ENCODE results near the gene ABL1.

ABL1 gene

GRCh38 chr9:130918826-130919558 is 83.9 kb downstream of the ABL1 start:
- DNase-seq (ENCODE audit: low spot score in 2 of 2) = no peak
- in situ Hi-C loops (cut with MboI; ENCODE audit: low sequenced_read_pairs) = no loop called here
- Histone ChIP-seq H3K4me3 (no peak overlapping the region), H3K9me3 (no peaks in the 10 kb centered on the region), H3K27me3 (ENCODE audit: low read depth) (peaks cover 39% of the 10 kb centered on the region), H3K36me3 (replicated peaks) (no peaks in the 10 kb centered on the region), H3K4me1 (no peaks in the 10 kb centered on the region)

GRCh38 chr9:130919559-130920145 is 84.6 kb downstream of the ABL1 start:
- H3K9me3 ChIP-seq = no peaks in the 10 kb centered on the region
- H3K4me3 ChIP-seq = no peak overlapping the region
- in situ Hi-C loops (cut with MboI; ENCODE audit: low sequenced_read_pairs) = no loop called here
- no peaks in the 10 kb centered on the region for H3K36me3 ChIP-seq (replicated peaks)
- H3K27me3 ChIP-seq (ENCODE audit: low read depth) = peaks cover 41% of the 10 kb centered on the region
- H3K4me1 ChIP-seq = no peaks in the 10 kb centered on the region
- no peak for DNase-seq (ENCODE audit: low spot score in 2 of 2)

GRCh38 chr9:130920233-130920632 is 85.2 kb downstream of the ABL1 start:
- in situ Hi-C loops (cut with MboI; ENCODE audit: low sequenced_read_pairs) = no loop called here
- Histone ChIP-seq H3K4me3 (no peak overlapping the region), H3K27me3 (ENCODE audit: low read depth) (peaks cover 47% of the 10 kb centered on the region), H3K36me3 (replicated peaks) (no peaks in the 10 kb centered on the region), H3K9me3 (no peaks in the 10 kb centered on the region), H3K4me1 (no peaks in the 10 kb centered on the region)
- no peak for DNase-seq (ENCODE audit: low spot score in 2 of 2)

DNA sequence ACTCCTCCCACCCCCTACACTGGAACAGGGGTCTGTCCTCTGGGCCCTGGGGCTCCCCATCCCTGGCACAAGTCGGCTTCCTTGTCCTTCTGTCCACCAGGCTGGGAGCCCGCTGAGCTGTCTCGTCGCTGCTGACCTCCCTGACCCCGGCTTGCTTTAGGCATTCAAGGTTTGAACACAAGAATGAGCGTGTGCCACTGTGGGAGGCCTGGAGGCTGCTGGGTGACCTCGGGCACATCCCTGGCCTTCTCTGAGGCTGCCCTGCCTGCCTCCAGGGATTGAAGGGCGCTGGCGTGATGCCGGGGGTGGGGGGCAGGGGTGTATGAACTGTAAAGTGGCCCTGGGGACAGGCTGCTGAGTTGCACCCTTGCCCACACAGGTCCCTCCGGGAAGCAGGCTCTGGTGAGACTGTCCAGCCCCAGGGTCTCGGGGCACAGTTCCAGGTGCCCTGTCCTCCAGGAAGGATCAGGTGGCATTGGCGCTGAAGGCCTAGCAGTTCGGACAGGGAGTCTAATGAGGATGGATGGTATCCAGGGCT is 85.8 kb downstream of the ABL1 start:
- peaks cover 48% of the 10 kb centered on the region for H3K27me3 ChIP-seq (ENCODE audit: low read depth)
- in situ Hi-C loops (cut with MboI; ENCODE audit: low sequenced_read_pairs) = no loop called here
- H3K4me1 ChIP-seq = no peaks in the 10 kb centered on the region
- no peak overlapping the region for H3K4me3 ChIP-seq
- H3K36me3 ChIP-seq (replicated peaks) = no peaks in the 10 kb centered on the region
- no peak for DNase-seq (ENCODE audit: low spot score in 2 of 2)
- H3K9me3 ChIP-seq = no peaks in the 10 kb centered on the region

GRCh38 chr9:130921300-130921988 is 86.4 kb downstream of the ABL1 start:
- Histone ChIP-seq H3K27me3 (ENCODE audit: low read depth) (peaks cover 53% of the 10 kb centered on the region), H3K4me3 (no peak overlapping the region), H3K36me3 (replicated peaks) (no peaks in the 10 kb centered on the region), H3K9me3 (no peaks in the 10 kb centered on the region), H3K4me1 (no peaks in the 10 kb centered on the region)
- in situ Hi-C loops (cut with MboI; ENCODE audit: low sequenced_read_pairs) = no loop called here
- DNase-seq (ENCODE audit: low spot score in 2 of 2) = no peak

- H3K4me3 ChIP-seq = no peak overlapping the region
- H3K4me1 ChIP-seq = no peaks in the 10 kb centered on the region
- H3K36me3 ChIP-seq (replicated peaks) = no peaks in the 10 kb centered on the region
- in situ Hi-C loops (cut with MboI; ENCODE audit: low sequenced_read_pairs) = no loop called here
- no peak for DNase-seq (ENCODE audit: low spot score in 2 of 2)
- peaks cover 53% of the 10 kb centered on the region for H3K27me3 ChIP-seq (ENCODE audit: low read depth)
- H3K9me3 ChIP-seq = no peaks in the 10 kb centered on the region
These were observed 87.2 kb downstream of the ABL1 start for GRCh38 chr9:130921989-130922892.

GRCh38 chr9:130922893-130923610 is 88.0 kb downstream of the ABL1 start:
- Histone ChIP-seq H3K27me3 (ENCODE audit: low read depth) (peaks cover 53% of the 10 kb centered on the region), H3K9me3 (no peaks in the 10 kb centered on the region), H3K4me1 (no peaks in the 10 kb centered on the region), H3K4me3 (no peak overlapping the region), H3K36me3 (replicated peaks) (no peaks in the 10 kb centered on the region)
- DNase-seq (ENCODE audit: low spot score in 2 of 2) = no peak
- in situ Hi-C loops (cut with MboI; ENCODE audit: low sequenced_read_pairs) = no loop called here

GRCh38 chr9:130923611-130924447 is 88.8 kb downstream of the ABL1 start:
- in situ Hi-C loops (cut with MboI; ENCODE audit: low sequenced_read_pairs) = no loop called here
- Histone ChIP-seq H3K9me3 (no peaks in the 10 kb centered on the region), H3K36me3 (replicated peaks) (no peaks in the 10 kb centered on the region), H3K4me1 (no peaks in the 10 kb centered on the region), H3K4me3 (no peak overlapping the region), H3K27me3 (ENCODE audit: low read depth) (peaks cover 50% of the 10 kb centered on the region)
- no peak for DNase-seq (ENCODE audit: low spot score in 2 of 2)

GRCh38 chr9:130924448-130924788 is 89.4 kb downstream of the ABL1 start:
- Histone ChIP-seq H3K36me3 (replicated peaks) (no peaks in the 10 kb centered on the region), H3K9me3 (no peaks in the 10 kb centered on the region), H3K4me1 (no peaks in the 10 kb centered on the region), H3K4me3 (no peak overlapping the region), H3K27me3 (ENCODE audit: low read depth) (peaks cover 49% of the 10 kb centered on the region)
- in situ Hi-C loops (cut with MboI; ENCODE audit: low sequenced_read_pairs) = no loop called here
- DNase-seq (ENCODE audit: low spot score in 2 of 2) = no peak

DNA sequence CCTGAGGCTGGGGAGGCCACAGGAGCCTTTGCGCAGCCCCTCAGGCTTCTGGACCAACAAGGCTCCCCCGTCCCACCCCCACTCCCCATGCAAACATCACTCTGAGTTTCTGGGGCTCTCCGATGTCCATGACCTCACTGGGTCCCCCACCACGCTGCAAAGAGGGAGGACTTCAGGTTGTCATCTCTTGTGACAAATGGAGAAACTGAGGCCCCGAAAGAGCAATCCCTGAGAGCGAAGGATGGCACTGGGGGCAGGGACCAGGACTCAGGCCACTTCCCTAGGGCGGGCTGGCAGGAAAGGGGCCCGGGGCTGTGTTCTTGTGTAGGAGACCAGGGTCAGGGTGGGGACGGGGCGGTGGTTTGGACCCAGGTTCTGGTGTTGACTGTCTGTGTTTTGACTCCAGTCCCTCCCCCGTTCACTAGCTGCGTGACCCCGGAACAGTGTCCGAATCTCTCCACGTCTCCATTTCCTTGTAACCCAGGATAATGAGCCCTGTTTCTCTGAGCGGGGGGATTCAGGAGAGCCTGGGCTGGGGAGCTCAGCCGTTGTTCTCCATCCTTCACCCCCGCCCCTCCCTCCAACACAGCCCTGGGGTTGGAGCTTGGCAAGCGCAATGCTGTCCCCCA is 90.1 kb downstream of the ABL1 start:
- no peaks in the 10 kb centered on the region for H3K36me3 ChIP-seq (replicated peaks)
- DNase-seq (ENCODE audit: low spot score in 2 of 2) = no peak
- H3K4me1 ChIP-seq = no peaks in the 10 kb centered on the region

GRCh38 chr9:130927338-130927737 is 92.3 kb downstream of the ABL1 start:
- in situ Hi-C loops (cut with MboI; ENCODE audit: low sequenced_read_pairs) = no loop called here
- Histone ChIP-seq H3K36me3 (replicated peaks) (no peaks in the 10 kb centered on the region), H3K4me3 (no peak overlapping the region), H3K9me3 (no peaks in the 10 kb centered on the region), H3K4me1 (no peaks in the 10 kb centered on the region), H3K27me3 (ENCODE audit: low read depth) (peaks cover 31% of the 10 kb centered on the region)
- no peak for DNase-seq (ENCODE audit: low spot score in 2 of 2)

More for the DNA sequence above, 90.1 kb downstream of the ABL1 start:
- H3K9me3 ChIP-seq = no peaks in the 10 kb centered on the region
- in situ Hi-C loops (cut with MboI; ENCODE audit: low sequenced_read_pairs) = no loop called here
- no peak overlapping the region for H3K4me3 ChIP-seq
- H3K27me3 ChIP-seq (ENCODE audit: low read depth) = peaks cover 47% of the 10 kb centered on the region

Data from HAP-1 (cell line).